ES-I3 (cell line): ENCODE results near the gene IQCF2.
"Not testable (repeated sequence)": the region's sequence is repeated elsewhere in the genome, so short reads cannot be mapped to it uniquely, and the experiment has no call there.

Experiments
- H3K36me3 ChIP-seq: 2 replicates; pipeline ENCODE4 v1.6.1; 2013; ENCODE audit warnings: mild to moderate bottlenecking, low read length, control low read depth, moderate library complexity; ENCODE audit not compliant: insufficient read depth
- H3K4me1 ChIP-seq: 2 replicates; pipeline ENCODE4 v1.6.1; 2013; ENCODE audit warnings: mild to moderate bottlenecking, control low read depth, low read length; ENCODE audit not compliant: insufficient read depth
- H3K9ac ChIP-seq: 2 replicates; pipeline ENCODE4 v1.6.1; 2013; ENCODE audit warnings: low read depth, mild to moderate bottlenecking, low read length, moderate library complexity
- H3K9me3 ChIP-seq: 2 replicates; pipeline ENCODE4 v1.6.1; 2013; ENCODE audit warnings: mild to moderate bottlenecking, low read length, moderate library complexity; ENCODE audit not compliant: control insufficient read depth, insufficient read depth

Gene IQCF2

GRCh38 chr3:51894391-51894790 is 33.0 kb downstream of the IQCF2 start:
- Histone ChIP-seq H3K9me3 (peaks cover 4% of the 10 kb centered on the region; the same call in 1 of the 2 replicates), H3K36me3 (no peaks in the 10 kb centered on the region), H3K9ac (no peak overlapping the region), H3K4me1 (no peaks in the 10 kb centered on the region)

- Histone ChIP-seq H3K9ac (no peak overlapping the region), H3K36me3 (no peaks in the 10 kb centered on the region), H3K9me3 (peaks cover 4% of the 10 kb centered on the region; the same call in 1 of the 2 replicates), H3K4me1 (no peaks in the 10 kb centered on the region)
Observed at GRCh38 chr3:51894939-51895338, 33.5 kb downstream of the IQCF2 start.

GRCh38 chr3:51896607-51897305 is 35.3 kb downstream of the IQCF2 start:
- H3K9ac ChIP-seq = no peak overlapping the region
- H3K36me3 ChIP-seq = no peaks in the 10 kb centered on the region
- no peaks in the 10 kb centered on the region for H3K4me1 ChIP-seq
- H3K9me3 ChIP-seq = peaks cover 4% of the 10 kb centered on the region; the same call in 1 of the 2 replicates

GRCh38 chr3:51897391-51897790 is 36.0 kb downstream of the IQCF2 start:
- Histone ChIP-seq H3K36me3 (no peaks in the 10 kb centered on the region), H3K9ac (no peak overlapping the region), H3K4me1 (no peaks in the 10 kb centered on the region), H3K9me3 (peaks cover 4% of the 10 kb centered on the region; the same call in 1 of the 2 replicates)

GRCh38 chr3:51900043-51900442 is 38.6 kb downstream of the IQCF2 start:
- H3K36me3 ChIP-seq, H3K4me1 ChIP-seq, H3K9me3 ChIP-seq, H3K9ac ChIP-seq: not testable (repeated sequence)

- not testable (repeated sequence) for H3K9ac ChIP-seq, H3K4me1 ChIP-seq
Observed at GRCh38 chr3:51902361-51902760, 40.9 kb downstream of the IQCF2 start.

GRCh38 chr3:51904034-51904823 is 42.8 kb downstream of the IQCF2 start:
- Histone ChIP-seq H3K4me1 (no peaks in the 10 kb centered on the region), H3K36me3 (no peaks in the 10 kb centered on the region), H3K9ac (no peak overlapping the region), H3K9me3 (no peaks in the 10 kb centered on the region)

More at GRCh38 chr3:51902361-51902760, 40.9 kb downstream of the IQCF2 start:
- not testable (repeated sequence) for H3K9me3 ChIP-seq, H3K36me3 ChIP-seq

GRCh38 chr3:51908026-51908425 is 46.6 kb downstream of the IQCF2 start:
- no peaks in the 10 kb centered on the region for H3K9me3 ChIP-seq
- no peaks in the 10 kb centered on the region for H3K36me3 ChIP-seq

More at GRCh38 chr3:51908026-51908425, 46.6 kb downstream of the IQCF2 start:
- no peaks in the 10 kb centered on the region for H3K4me1 ChIP-seq
- no peak overlapping the region for H3K9ac ChIP-seq
